ENCODE data around the gene PRDM11.

Gene PRDM11

GRCh38 chr11:45181193-45181888 is 34.9 kb downstream of the PRDM11 start:
- Histone ChIP-seq H3K27me3 (ENCODE audit: insufficient read depth, low read length, poor library complexity) (no peaks in the 10 kb centered on the region), H3K9ac (ENCODE audit: low read depth, low read length) (no peak overlapping the region), H4K20me1 (ENCODE audit: insufficient read depth, low read length) (0 out of 2 replicates have a peak, but pooled peaks cover 3% of the 10 kb centered on the region), H3K27ac (ENCODE audit: low read length) (no peak overlapping the region), H3K4me2 (ENCODE audit: insufficient read depth, low read length) (no peak overlapping the region), H3K36me3 (ENCODE audit: insufficient read depth, low read length) (no peaks in the 10 kb centered on the region), H3K9me3 (ENCODE audit: insufficient read depth, low read length, severe bottlenecking) (no peaks in the 10 kb centered on the region), H2AFZ (ENCODE audit: low read depth, low read length) (no peak overlapping the region), H3K4me3 (ENCODE audit: low read depth in 1 of 2, low read length in 2 of 2) (no peak overlapping the region), H3K4me1 (ENCODE audit: insufficient read depth, low read length) (no peaks in the 10 kb centered on the region), H3K79me2 (ENCODE audit: insufficient read depth, low read length) (no peaks in the 10 kb centered on the region)
- DNase-seq (no peak), ATAC-seq (ENCODE audit: insufficient read depth, low read depth) (no peak)
- TF ChIP-seq CTCF (IDR thresholded peaks at IDR 0.05; ENCODE audit: borderline replicate concordance, extremely low read depth, low read length, poor library complexity, severe bottlenecking) (no peak), EZH2 (IDR thresholded peaks at IDR 0.05; ENCODE audit: borderline replicate concordance, low read depth, low read length, severe bottlenecking) (no peak)

GRCh38 chr11:45181889-45182550 is 35.6 kb downstream of the PRDM11 start:
- H3K36me3 ChIP-seq (ENCODE audit: insufficient read depth, low read length), result no peaks in the 10 kb centered on the region
- no peaks in the 10 kb centered on the region for H3K27me3 ChIP-seq (ENCODE audit: insufficient read depth, low read length, poor library complexity)
- H3K27ac ChIP-seq (ENCODE audit: low read length), result no peak overlapping the region
- no peaks in the 10 kb centered on the region for H3K79me2 ChIP-seq (ENCODE audit: insufficient read depth, low read length)
- ATAC-seq (ENCODE audit: insufficient read depth, low read depth), result no peak
- TF ChIP-seq CTCF (IDR thresholded peaks at IDR 0.05; ENCODE audit: borderline replicate concordance, extremely low read depth, low read length, poor library complexity, severe bottlenecking) (no peak), EZH2 (IDR thresholded peaks at IDR 0.05; ENCODE audit: borderline replicate concordance, low read depth, low read length, severe bottlenecking) (no peak)
- H3K4me2 ChIP-seq (ENCODE audit: insufficient read depth, low read length), result no peak overlapping the region
- no peaks in the 10 kb centered on the region for H3K4me1 ChIP-seq (ENCODE audit: insufficient read depth, low read length)
- no peaks in the 10 kb centered on the region for H3K9me3 ChIP-seq (ENCODE audit: insufficient read depth, low read length, severe bottlenecking)
- H2AFZ ChIP-seq (ENCODE audit: low read depth, low read length), result no peak overlapping the region
- no peak overlapping the region for H3K4me3 ChIP-seq (ENCODE audit: low read depth in 1 of 2, low read length in 2 of 2)
- H3K9ac ChIP-seq (ENCODE audit: low read depth, low read length), result no peak overlapping the region
- H4K20me1 ChIP-seq (ENCODE audit: insufficient read depth, low read length), result no peaks in the 10 kb centered on the region
- DNase-seq, result no peak

GRCh38 chr11:45182902-45183301 is 36.5 kb downstream of the PRDM11 start:
- H2AFZ ChIP-seq (ENCODE audit: low read depth, low read length), result no peak overlapping the region
- no peak for ATAC-seq (ENCODE audit: insufficient read depth, low read depth)

More at GRCh38 chr11:45182902-45183301, 36.5 kb downstream of the PRDM11 start:
- H3K4me3 ChIP-seq (ENCODE audit: low read depth in 1 of 2, low read length in 2 of 2), result no peak overlapping the region
- H3K4me2 ChIP-seq (ENCODE audit: insufficient read depth, low read length), result no peak overlapping the region
- H3K27ac ChIP-seq (ENCODE audit: low read length), result no peak overlapping the region
- H3K4me1 ChIP-seq (ENCODE audit: insufficient read depth, low read length), result no peaks in the 10 kb centered on the region
- H4K20me1 ChIP-seq (ENCODE audit: insufficient read depth, low read length), result no peaks in the 10 kb centered on the region
- DNase-seq, result no peak
- no peaks in the 10 kb centered on the region for H3K9me3 ChIP-seq (ENCODE audit: insufficient read depth, low read length, severe bottlenecking)
- no peaks in the 10 kb centered on the region for H3K27me3 ChIP-seq (ENCODE audit: insufficient read depth, low read length, poor library complexity)
- H3K79me2 ChIP-seq (ENCODE audit: insufficient read depth, low read length), result no peaks in the 10 kb centered on the region
- TF ChIP-seq EZH2 (IDR thresholded peaks at IDR 0.05; ENCODE audit: borderline replicate concordance, low read depth, low read length, severe bottlenecking) (no peak), CTCF (IDR thresholded peaks at IDR 0.05; ENCODE audit: borderline replicate concordance, extremely low read depth, low read length, poor library complexity, severe bottlenecking) (peak; percentile 42)
- no peaks in the 10 kb centered on the region for H3K36me3 ChIP-seq (ENCODE audit: insufficient read depth, low read length)
- no peak overlapping the region for H3K9ac ChIP-seq (ENCODE audit: low read depth, low read length)

Data from DND-41 (cell line).